Neural crest cell (in vitro differentiated cells): ENCODE measurements around the gene NAV2. TPM values are rescaled to one million over a fixed set of nuclear protein-coding genes. Genes with fewer than 3 reads are reported as not detected.

Experiments used
- DNase-seq: peaks from one replicate; pipeline ENCODE4 v3.0.0; 2021; ENCODE audit warnings: low read depth, mixed read lengths, low spot score
- H3K27ac Mint-ChIP-seq: one replicate; pipeline ENCODE4 v1.8.0; 2021; ENCODE audit warnings: mild to moderate bottlenecking, mixed read lengths; ENCODE audit not compliant: unreplicated experiment
- H3K27me3 Mint-ChIP-seq: 2 replicates; pipeline ENCODE4 v1.8.0; 2021; ENCODE audit warnings: low read depth, mild to moderate bottlenecking, mixed read lengths
- H3K36me3 Mint-ChIP-seq: 2 replicates; pipeline ENCODE4 v1.8.0; 2021; ENCODE audit warnings: low read depth, mild to moderate bottlenecking, mixed read lengths
- H3K4me1 Mint-ChIP-seq: 2 replicates; pipeline ENCODE4 v1.8.0; 2021; ENCODE audit warnings: mixed read lengths
- H3K4me3 Mint-ChIP-seq: one replicate; pipeline ENCODE4 v1.8.0; 2021; ENCODE audit warnings: mild to moderate bottlenecking, mixed read lengths
- H3K9me3 Mint-ChIP-seq: 2 replicates; pipeline ENCODE4 v1.8.0; 2021; ENCODE audit warnings: mixed read lengths
- CTCF ChIP-seq: fragments of 200-600 bp; sonication (generic); conservative IDR thresholded peaks from 2 replicates; pipeline ENCODE4 v1.5.0; 2021; ENCODE audit warnings: antibody characterized with exemption, mild to moderate bottlenecking
- total RNA-seq: library from RNA; stranded (reverse); gene quantifications from 2 replicates; pipeline ENCODE4 v1.2.1, GENCODE V29; 2021

NAV2 gene
- total RNA-seq, 1 donor from 2014 or later: 14.1 TPM

- Mint-ChIP-seq H3K9me3 (no peaks in the 10 kb centered on the region), H3K27me3 (no peaks in the 10 kb centered on the region), H3K4me3 (no peak overlapping the region), H3K4me1 (no peaks in the 10 kb centered on the region), H3K27ac (no peak overlapping the region), H3K36me3 (no peaks in the 10 kb centered on the region)
- DNase-seq: no peak
- no peak for TF ChIP-seq CTCF
Observed at GRCh38 chr11:19984048-19984742, 271.6 kb downstream of the NAV2 start.

- Mint-ChIP-seq H3K4me1 (no peaks in the 10 kb centered on the region), H3K4me3 (no peak overlapping the region), H3K27ac (no peak overlapping the region), H3K36me3 (no peaks in the 10 kb centered on the region), H3K9me3 (no peaks in the 10 kb centered on the region), H3K27me3 (no peaks in the 10 kb centered on the region)
- no peak for TF ChIP-seq CTCF
- no peak for DNase-seq
Observed at GRCh38 chr11:19985111-19985510, 272.5 kb downstream of the NAV2 start.

- no peak overlapping the region for H3K4me3 Mint-ChIP-seq
- no peaks in the 10 kb centered on the region for H3K9me3 Mint-ChIP-seq
- no peak overlapping the region for H3K27ac Mint-ChIP-seq
- no peaks in the 10 kb centered on the region for H3K27me3 Mint-ChIP-seq
- no peak for TF ChIP-seq CTCF
- H3K36me3 Mint-ChIP-seq: peaks cover 2% of the 10 kb centered on the region
- no peak for DNase-seq
- H3K4me1 Mint-ChIP-seq: no peaks in the 10 kb centered on the region
Observed at GRCh38 chr11:19987331-19987801, 274.7 kb downstream of the NAV2 start.

- H3K27me3 Mint-ChIP-seq: no peaks in the 10 kb centered on the region
- H3K4me1 Mint-ChIP-seq: no peaks in the 10 kb centered on the region
- H3K9me3 Mint-ChIP-seq: peaks cover 5% of the 10 kb centered on the region
- H3K36me3 Mint-ChIP-seq: peaks cover 6% of the 10 kb centered on the region
- TF ChIP-seq CTCF: no peak
- no peak overlapping the region for H3K27ac Mint-ChIP-seq
- no peak overlapping the region for H3K4me3 Mint-ChIP-seq
- DNase-seq: no peak
Observed at GRCh38 chr11:19988598-19988997, 276.0 kb downstream of the NAV2 start.

- no peaks in the 10 kb centered on the region for H3K4me1 Mint-ChIP-seq
- no peak for TF ChIP-seq CTCF
- H3K27me3 Mint-ChIP-seq: no peaks in the 10 kb centered on the region
- H3K4me3 Mint-ChIP-seq: no peak overlapping the region
- no peak overlapping the region for H3K27ac Mint-ChIP-seq
- H3K36me3 Mint-ChIP-seq: peaks cover 6% of the 10 kb centered on the region
- no peak for DNase-seq
- peaks cover 5% of the 10 kb centered on the region for H3K9me3 Mint-ChIP-seq
Observed at GRCh38 chr11:19989191-19989590, 276.6 kb downstream of the NAV2 start.
